A673 (cell line): ENCODE results near the gene ACOT4. TPM values are rescaled to one million over a fixed set of nuclear protein-coding genes. Genes with fewer than 3 reads are reported as not detected.

Experiments
- BruUV-seq: library from RNA; stranded (reverse); fragments of 400-500 nt; replicated peaks from 2 replicates; lab custom pipeline; 2021; lab: Mats Ljungman, UMichigan
- CTCF ChIA-PET: fragments of 300-600 bp; sonication (Branson Sonifier 250); formaldehyde crosslinking; loops from one replicate; lab custom pipeline; 2022; ENCODE audit warnings: antibody characterized with exemption; lab: Charles Lee
- POLR2A ChIA-PET: fragments of 300-600 bp; sonication (Branson Sonifier 250); formaldehyde crosslinking; loops from one replicate; lab custom pipeline; 2022; ENCODE audit warnings: antibody characterized with exemption; ENCODE audit not compliant: low non-redundant PET; lab: Charles Lee
- DNase-seq: peaks from one replicate; pipeline ENCODE4 v3.0.0-alpha.2; 2015; ENCODE audit warnings: low spot score
- H3K27ac ChIP-seq: fragments of 200-600 bp; sonication (generic); 2 replicates; pipeline ENCODE4 v1.5.1; 2016; ENCODE audit warnings: mixed run types, low read depth, mild to moderate bottlenecking, mixed read lengths, antibody characterized with exemption, low read length; ENCODE audit not compliant: poor library complexity, severe bottlenecking
- H3K27me3 ChIP-seq: fragments of 200-600 bp; sonication (generic); replicated peaks from 2 replicates; pipeline ENCODE4 v1.6.1; 2017; ENCODE audit warnings: mixed run types, low read depth, mild to moderate bottlenecking, mixed read lengths, antibody characterized with exemption, low read length; ENCODE audit not compliant: insufficient read depth, poor library complexity
- H3K36me3 ChIP-seq: fragments of 200-600 bp; sonication (generic); 2 replicates; pipeline ENCODE4 v1.6.1; 2016; ENCODE audit warnings: mixed run types, mild to moderate bottlenecking, mixed read lengths, antibody characterized with exemption, low read length; ENCODE audit not compliant: insufficient read depth, poor library complexity, severe bottlenecking
- H3K4me1 ChIP-seq: fragments of 200-600 bp; sonication (generic); 2 replicates; pipeline ENCODE4 v1.6.1; 2017; ENCODE audit warnings: mixed run types, mild to moderate bottlenecking, mixed read lengths, antibody characterized with exemption, low read length; ENCODE audit not compliant: insufficient read depth, poor library complexity, severe bottlenecking
- H3K4me3 ChIP-seq: fragments of 200-600 bp; sonication (generic); 2 replicates; pipeline ENCODE4 v1.5.1; 2016; ENCODE audit warnings: low read depth, mixed run types, mild to moderate bottlenecking, mixed read lengths, low read length; ENCODE audit not compliant: poor library complexity, severe bottlenecking
- H3K9me3 ChIP-seq: fragments of 200-600 bp; sonication (generic); 2 replicates; pipeline ENCODE4 v1.6.1; 2016; ENCODE audit warnings: mixed run types, low read depth, mild to moderate bottlenecking, mixed read lengths, antibody characterized with exemption, low read length; ENCODE audit not compliant: poor library complexity, severe bottlenecking
- EZH2 ChIP-seq: fragments of 200-600 bp; sonication (generic); IDR thresholded peaks from 2 replicates; pipeline ENCODE4 v1.6.1; 2017; ENCODE audit warnings: borderline replicate concordance, low read depth, mild to moderate bottlenecking, mixed read lengths, antibody characterized with exemption, low read length; ENCODE audit not compliant: poor library complexity, severe bottlenecking
- intact Hi-C: fragments of 100-400 bp; cut with micrococcal nuclease; formaldehyde crosslinking; loops from one replicate; pipeline ENCODE4 v1.10.0; 2022; ENCODE audit not compliant: unreplicated experiment
- total RNA-seq: library from RNA; stranded (reverse); gene quantifications from 2 replicates; pipeline ENCODE4 v1.2.3, GENCODE V29; 2021
- TF ChIP-seq, protein P1 (sequence below): fragments of 300-800, 200-600 bp; sonication (generic); conservative IDR thresholded peaks from 2 replicates; pipeline ENCODE4 v1.5.1; 2017; ENCODE audit warnings: low read depth, mild to moderate bottlenecking, antibody characterized with exemption, low read length, moderate library complexity, mixed read lengths

The ACOT4 gene
- total RNA-seq, 1 experiment from 2014 or later = 0.28 TPM

- Histone ChIP-seq H3K4me3 (no peak overlapping the region), H3K9me3 (no peaks in the 10 kb centered on the region), H3K4me1 (no peaks in the 10 kb centered on the region), H3K27me3 (no peaks in the 10 kb centered on the region), H3K27ac (no peak overlapping the region), H3K36me3 (no peaks in the 10 kb centered on the region)
- TF ChIP-seq EZH2 = no peak
- TF ChIP-seq, protein P1, sequence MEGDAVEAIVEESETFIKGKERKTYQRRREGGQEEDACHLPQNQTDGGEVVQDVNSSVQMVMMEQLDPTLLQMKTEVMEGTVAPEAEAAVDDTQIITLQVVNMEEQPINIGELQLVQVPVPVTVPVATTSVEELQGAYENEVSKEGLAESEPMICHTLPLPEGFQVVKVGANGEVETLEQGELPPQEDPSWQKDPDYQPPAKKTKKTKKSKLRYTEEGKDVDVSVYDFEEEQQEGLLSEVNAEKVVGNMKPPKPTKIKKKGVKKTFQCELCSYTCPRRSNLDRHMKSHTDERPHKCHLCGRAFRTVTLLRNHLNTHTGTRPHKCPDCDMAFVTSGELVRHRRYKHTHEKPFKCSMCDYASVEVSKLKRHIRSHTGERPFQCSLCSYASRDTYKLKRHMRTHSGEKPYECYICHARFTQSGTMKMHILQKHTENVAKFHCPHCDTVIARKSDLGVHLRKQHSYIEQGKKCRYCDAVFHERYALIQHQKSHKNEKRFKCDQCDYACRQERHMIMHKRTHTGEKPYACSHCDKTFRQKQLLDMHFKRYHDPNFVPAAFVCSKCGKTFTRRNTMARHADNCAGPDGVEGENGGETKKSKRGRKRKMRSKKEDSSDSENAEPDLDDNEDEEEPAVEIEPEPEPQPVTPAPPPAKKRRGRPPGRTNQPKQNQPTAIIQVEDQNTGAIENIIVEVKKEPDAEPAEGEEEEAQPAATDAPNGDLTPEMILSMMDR = no peak
- intact Hi-C loops = no loop called here
- BruUV-seq = no TSS peak
- no peak for DNase-seq
- ChIA-PET POLR2A (no interaction called here), CTCF (no interaction called here)
Measured at GRCh38 chr14:73616831-73617230, 25.2 kb downstream of the ACOT4 start.

DNA sequence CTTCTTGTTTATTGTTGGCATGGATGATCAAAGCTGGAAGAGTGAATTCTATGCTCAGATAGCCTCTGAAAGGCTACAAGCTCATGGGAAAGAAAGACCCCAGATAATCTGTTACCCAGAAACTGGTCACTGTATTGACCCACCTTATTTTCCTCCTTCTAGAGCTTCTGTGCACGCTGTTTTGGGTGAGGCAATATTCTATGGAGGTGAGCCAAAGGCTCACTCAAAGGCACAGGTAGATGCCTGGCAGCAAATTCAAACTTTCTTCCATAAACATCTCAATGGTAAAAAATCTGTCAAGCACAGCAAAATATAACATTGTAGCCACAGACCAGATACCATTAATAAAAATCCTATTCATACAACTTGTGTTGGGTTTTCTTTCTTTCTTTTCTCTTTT lies 27.9 kb downstream of the ACOT4 start:
- Histone ChIP-seq H3K9me3 (no peaks in the 10 kb centered on the region), H3K36me3 (no peaks in the 10 kb centered on the region), H3K27me3 (no peaks in the 10 kb centered on the region), H3K27ac (no peak overlapping the region), H3K4me1 (no peaks in the 10 kb centered on the region), H3K4me3 (no peak overlapping the region)
- BruUV-seq = no TSS peak
- intact Hi-C loops = no loop called here
- no peak for TF ChIP-seq EZH2
- TF ChIP-seq, protein P1 = no peak
- ChIA-PET POLR2A (no interaction called here), CTCF (no interaction called here)
- no peak for DNase-seq

- no peaks in the 10 kb centered on the region for H3K4me1 ChIP-seq
- ChIA-PET POLR2A (no interaction called here), CTCF (no interaction called here)
- H3K27me3 ChIP-seq = no peaks in the 10 kb centered on the region
- no peaks in the 10 kb centered on the region for H3K9me3 ChIP-seq
- TF ChIP-seq, protein P1 = no peak
- TF ChIP-seq EZH2 = no peak
- no TSS peak for BruUV-seq
- H3K4me3 ChIP-seq = no peak overlapping the region
- DNase-seq = no peak
- no peaks in the 10 kb centered on the region for H3K36me3 ChIP-seq
- no peak overlapping the region for H3K27ac ChIP-seq
- intact Hi-C loops = no loop called here
Measured at GRCh38 chr14:73620268-73620667, 28.6 kb downstream of the ACOT4 start.
